ENCODE measurements around the gene LIN7A. TPM values are rescaled to one million over a fixed set of nuclear protein-coding genes. Genes with fewer than 3 reads are reported as not detected.

Gene LIN7A
- total and polyA plus RNA-seq, 4 donors = 4.0 to 21.7 (median 6.6) TPM

- TF ChIP-seq CTCF (IDR thresholded peaks at IDR 0.05; ENCODE audit: control extremely low read depth, extremely low read depth) = no peak
- Histone ChIP-seq H3K27ac (ENCODE audit: low read depth in 1 of 2, low read length in 1 of 2) (peak overlapping the region in 1 of 2 donors; percentile 39), H3K9ac (ENCODE audit: insufficient read depth in 1 of 2, low read length in 2 of 2) (no peak overlapping the region), H3K27me3 (ENCODE audit: control insufficient read depth in 3 of 3, insufficient read depth in 3 of 3, low read length in 2 of 3) (no peaks in the 10 kb centered on the region), H3K36me3 (ENCODE audit: control insufficient read depth in 4 of 4, insufficient read depth in 4 of 4, low read length in 4 of 4) (no peaks in the 10 kb centered on the region), H3K4me1 (ENCODE audit: control insufficient read depth in 5 of 5, insufficient read depth in 5 of 5, low read length in 5 of 5) (no peaks in the 10 kb centered on the region), H3K9me3 (ENCODE audit: control insufficient read depth in 4 of 4, insufficient read depth in 3 of 4, low read length in 3 of 4) (no peaks in the 10 kb centered on the region), H3K4me3 (no peak overlapping the region)
- peak; percentile 49 to 73 (median 59) for DNase-seq
- peak; percentile 79 for ATAC-seq (ENCODE audit: insufficient read depth, low FRiP score)
- WGBS, 2 donors = 49 to 52% methylated on average over 1 of the region's 1 CpG
Measured at GRCh38 chr12:80838708-80839107, 99.0 kb downstream of the LIN7A start.

GRCh38 chr12:80838024-80838658 lies 99.6 kb downstream of the LIN7A start:
- Histone ChIP-seq H3K27ac (ENCODE audit: low read depth in 1 of 2, low read length in 1 of 2) (no peak overlapping the region), H3K4me3 (no peak overlapping the region), H3K27me3 (ENCODE audit: control insufficient read depth in 3 of 3, insufficient read depth in 3 of 3, low read length in 2 of 3) (no peaks in the 10 kb centered on the region), H3K9ac (ENCODE audit: insufficient read depth in 1 of 2, low read length in 2 of 2) (no peak overlapping the region), H3K9me3 (ENCODE audit: control insufficient read depth in 4 of 4, insufficient read depth in 3 of 4, low read length in 3 of 4) (no peaks in the 10 kb centered on the region), H3K4me1 (ENCODE audit: control insufficient read depth in 5 of 5, insufficient read depth in 5 of 5, low read length in 5 of 5) (no peaks in the 10 kb centered on the region), H3K36me3 (ENCODE audit: control insufficient read depth in 4 of 4, insufficient read depth in 4 of 4, low read length in 4 of 4) (no peaks in the 10 kb centered on the region)
- WGBS, 2 donors = 47 to 62% methylated on average over 4 of the region's 4 CpGs
- peak; percentile 29 to 59 (median 30) for DNase-seq
- TF ChIP-seq CTCF (IDR thresholded peaks at IDR 0.05; ENCODE audit: control extremely low read depth, extremely low read depth) = no peak
- ATAC-seq (ENCODE audit: insufficient read depth, low FRiP score) = peak; percentile 29

GRCh38 chr12:80837342-80837978 lies 100.3 kb downstream of the LIN7A start:
- Histone ChIP-seq H3K4me1 (ENCODE audit: control insufficient read depth in 5 of 5, insufficient read depth in 5 of 5, low read length in 5 of 5) (no peaks in the 10 kb centered on the region), H3K27me3 (ENCODE audit: control insufficient read depth in 3 of 3, insufficient read depth in 3 of 3, low read length in 2 of 3) (no peaks in the 10 kb centered on the region), H3K9me3 (ENCODE audit: control insufficient read depth in 4 of 4, insufficient read depth in 3 of 4, low read length in 3 of 4) (no peaks in the 10 kb centered on the region), H3K36me3 (ENCODE audit: control insufficient read depth in 4 of 4, insufficient read depth in 4 of 4, low read length in 4 of 4) (no peaks in the 10 kb centered on the region), H3K27ac (ENCODE audit: low read depth in 1 of 2, low read length in 1 of 2) (no peak overlapping the region), H3K4me3 (no peak overlapping the region), H3K9ac (ENCODE audit: insufficient read depth in 1 of 2, low read length in 2 of 2) (no peak overlapping the region)
- peak; percentile 76 for ATAC-seq (ENCODE audit: insufficient read depth, low FRiP score)
- TF ChIP-seq CTCF (IDR thresholded peaks at IDR 0.05; ENCODE audit: control extremely low read depth, extremely low read depth) = no peak
- DNase-seq = peak; percentile 54 to 84 (median 80)
- 33 to 45% methylated on average over 5 of the region's 5 CpGs for WGBS, 2 donors

All from lung (tissue), 12 donors.